ENCODE data around the gene TXN.
"Not testable (repeated sequence)": the region's sequence is repeated elsewhere in the genome, so short reads cannot be mapped to it uniquely, and the experiment has no call there.

The TXN gene

GRCh38 chr9:110257097-110257841 is 962 bp upstream of the TXN start:
- no peak for DNase-seq (ENCODE audit: low read depth, low spot score)

- peak; percentile 7 for DNase-seq (ENCODE audit: low read depth, low spot score)
Observed at GRCh38 chr9:110255463-110256379, 586 bp downstream of the TXN start.

- no peak for DNase-seq (ENCODE audit: low read depth, low spot score)
Observed at GRCh38 chr9:110255034-110255462, 1.3 kb downstream of the TXN start.

- DNase-seq (ENCODE audit: low read depth, low spot score), result no peak
Observed at GRCh38 chr9:110254500-110254899, 1.8 kb downstream of the TXN start.

- DNase-seq (ENCODE audit: low read depth, low spot score), result no peak
Observed at GRCh38 chr9:110252509-110253139, 3.7 kb downstream of the TXN start.

- DNase-seq (ENCODE audit: low read depth, low spot score), result not testable (repeated sequence)
Observed at GRCh38 chr9:110251770-110252169, 4.5 kb downstream of the TXN start.

GRCh38 chr9:110251212-110251611 is 5.1 kb downstream of the TXN start:
- no peak for DNase-seq (ENCODE audit: low read depth, low spot score)

GRCh38 chr9:110249603-110250002 is 6.7 kb downstream of the TXN start:
- no peak for DNase-seq (ENCODE audit: low read depth, low spot score)

- DNase-seq (ENCODE audit: low read depth, low spot score), result no peak
Observed at GRCh38 chr9:110248361-110248760, 7.9 kb downstream of the TXN start.

- DNase-seq (ENCODE audit: low read depth, low spot score), result no peak
Observed at GRCh38 chr9:110246214-110246613, 10.1 kb downstream of the TXN start.

GRCh38 chr9:110244616-110245015 is 11.7 kb downstream of the TXN start:
- DNase-seq (ENCODE audit: low read depth, low spot score), result no peak

- DNase-seq (ENCODE audit: low read depth, low spot score), result no peak
Observed at GRCh38 chr9:110241858-110242321, 14.4 kb downstream of the TXN start.

GRCh38 chr9:110241260-110241857 is 14.9 kb downstream of the TXN start:
- DNase-seq (ENCODE audit: low read depth, low spot score), result no peak

- DNase-seq (ENCODE audit: low read depth, low spot score), result no peak
Observed at GRCh38 chr9:110240198-110240597, 16.1 kb downstream of the TXN start.

GRCh38 chr9:110228321-110228720 is 28.0 kb downstream of the TXN start:
- DNase-seq (ENCODE audit: low read depth, low spot score), result no peak

GRCh38 chr9:110224583-110224982 is 31.7 kb downstream of the TXN start:
- no peak for DNase-seq (ENCODE audit: low read depth, low spot score)

- no peak for DNase-seq (ENCODE audit: low read depth, low spot score)
Observed at GRCh38 chr9:110220809-110221208, 35.5 kb downstream of the TXN start.

GRCh38 chr9:110217656-110218099 is 38.6 kb downstream of the TXN start:
- no peak for DNase-seq (ENCODE audit: low read depth, low spot score)

- DNase-seq (ENCODE audit: low read depth, low spot score), result no peak
Observed at GRCh38 chr9:110214586-110215355, 41.5 kb downstream of the TXN start.

GRCh38 chr9:110214090-110214489 is 42.2 kb downstream of the TXN start:
- no peak for DNase-seq (ENCODE audit: low read depth, low spot score)

Measured in activated CD4-positive, CD25-positive, alpha-beta regulatory T cell treated with anti-CD3 and anti-CD28 coated beads, Interleukin-2, amount 50 U/mL, for 16 hours (primary cell).